Measurements from ENCODE around the gene UNC13A.

Gene UNC13A

GRCh38 chr19:17724655-17725054 is 36.5 kb upstream of the UNC13A start:
- H3K4me3 ChIP-seq (ENCODE audit: insufficient read depth, low read depth, low read length, poor library complexity, severe bottlenecking): no peak overlapping the region
- H3K4me1 ChIP-seq (ENCODE audit: control insufficient read depth, insufficient read depth, low read length, poor library complexity, severe bottlenecking): peaks cover 23% of the 10 kb centered on the region
- no peaks in the 10 kb centered on the region for H3K27me3 ChIP-seq (replicated peaks; ENCODE audit: control insufficient read depth, insufficient read depth, low read length, poor library complexity, severe bottlenecking)
- H3K36me3 ChIP-seq (ENCODE audit: control insufficient read depth, insufficient read depth, low read length): peaks cover 57% of the 10 kb centered on the region
- H3K27ac ChIP-seq (ENCODE audit: insufficient read depth, low read length, poor library complexity, severe bottlenecking): no peak overlapping the region
- H3K9me3 ChIP-seq (ENCODE audit: control insufficient read depth, low read length): no peaks in the 10 kb centered on the region
- no peak for DNase-seq

DNA sequence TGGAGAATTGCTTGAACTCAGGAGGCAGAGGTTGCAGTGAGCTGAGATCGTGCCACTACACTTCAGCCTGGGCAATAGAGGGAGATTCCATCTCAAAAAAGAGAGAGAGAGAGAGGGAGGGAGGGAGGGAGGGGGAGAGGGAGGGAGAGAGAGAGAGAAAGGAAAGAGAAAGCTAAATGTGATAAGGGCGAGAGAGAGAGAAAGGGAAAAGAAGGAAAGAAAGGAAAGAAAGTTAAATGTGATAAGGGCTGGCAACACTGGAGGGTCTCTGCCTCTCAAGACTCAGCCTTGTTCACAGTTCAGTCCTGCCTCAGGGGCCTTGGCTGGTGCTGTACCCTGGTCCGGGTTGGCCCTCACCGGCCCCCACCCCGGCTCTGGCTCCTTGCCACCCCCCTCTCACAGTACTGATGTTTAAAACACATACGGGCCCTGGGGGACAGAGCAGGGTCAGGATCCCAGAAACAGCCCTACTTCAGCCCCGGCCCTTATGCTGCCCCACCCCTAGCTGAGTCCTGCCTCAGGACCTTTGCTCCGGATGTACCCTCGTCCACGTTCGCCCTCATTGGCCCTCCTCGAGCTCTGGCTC is 34.6 kb upstream of the UNC13A start:
- Histone ChIP-seq H3K27ac (ENCODE audit: insufficient read depth, low read length, poor library complexity, severe bottlenecking) (no peak overlapping the region), H3K4me1 (ENCODE audit: control insufficient read depth, insufficient read depth, low read length, poor library complexity, severe bottlenecking) (peaks cover 27% of the 10 kb centered on the region), H3K36me3 (ENCODE audit: control insufficient read depth, insufficient read depth, low read length) (peaks cover 43% of the 10 kb centered on the region), H3K4me3 (ENCODE audit: insufficient read depth, low read depth, low read length, poor library complexity, severe bottlenecking) (no peak overlapping the region), H3K9me3 (ENCODE audit: control insufficient read depth, low read length) (no peaks in the 10 kb centered on the region), H3K27me3 (replicated peaks; ENCODE audit: control insufficient read depth, insufficient read depth, low read length, poor library complexity, severe bottlenecking) (no peaks in the 10 kb centered on the region)
- no peak for DNase-seq

DNA sequence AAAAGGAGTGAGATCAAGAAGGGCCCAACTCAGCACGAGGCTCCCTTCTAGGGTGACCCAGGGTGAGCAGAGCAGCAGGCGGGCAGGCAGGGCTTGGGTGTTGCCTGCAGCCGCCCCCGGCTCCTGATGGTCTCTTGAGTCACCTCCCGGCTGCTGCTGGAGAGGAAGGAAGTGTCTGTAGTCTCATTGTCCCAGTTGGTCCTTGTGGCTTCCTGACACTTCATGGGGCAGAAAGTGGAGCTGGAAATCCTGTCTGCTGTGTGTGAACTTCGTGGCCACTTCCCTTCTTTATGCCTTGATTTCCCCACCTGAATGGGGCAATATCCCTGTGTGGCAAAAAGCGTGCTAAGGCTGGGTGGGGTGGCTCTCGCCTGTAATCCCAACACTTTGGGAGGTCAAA is 33.7 kb upstream of the UNC13A start:
- Histone ChIP-seq H3K9me3 (ENCODE audit: control insufficient read depth, low read length) (no peaks in the 10 kb centered on the region), H3K4me1 (ENCODE audit: control insufficient read depth, insufficient read depth, low read length, poor library complexity, severe bottlenecking) (peaks cover 27% of the 10 kb centered on the region), H3K4me3 (ENCODE audit: insufficient read depth, low read depth, low read length, poor library complexity, severe bottlenecking) (no peak overlapping the region), H3K27me3 (replicated peaks; ENCODE audit: control insufficient read depth, insufficient read depth, low read length, poor library complexity, severe bottlenecking) (no peaks in the 10 kb centered on the region), H3K27ac (ENCODE audit: insufficient read depth, low read length, poor library complexity, severe bottlenecking) (no peak overlapping the region), H3K36me3 (ENCODE audit: control insufficient read depth, insufficient read depth, low read length) (peaks cover 34% of the 10 kb centered on the region)
- no peak for DNase-seq

GRCh38 chr19:17721111-17721628 is 33.0 kb upstream of the UNC13A start:
- Histone ChIP-seq H3K4me1 (ENCODE audit: control insufficient read depth, insufficient read depth, low read length, poor library complexity, severe bottlenecking) (peaks cover 27% of the 10 kb centered on the region), H3K9me3 (ENCODE audit: control insufficient read depth, low read length) (no peaks in the 10 kb centered on the region), H3K27me3 (replicated peaks; ENCODE audit: control insufficient read depth, insufficient read depth, low read length, poor library complexity, severe bottlenecking) (no peaks in the 10 kb centered on the region), H3K36me3 (ENCODE audit: control insufficient read depth, insufficient read depth, low read length) (peaks cover 27% of the 10 kb centered on the region), H3K4me3 (ENCODE audit: insufficient read depth, low read depth, low read length, poor library complexity, severe bottlenecking) (peak overlapping the region; percentile 82), H3K27ac (ENCODE audit: insufficient read depth, low read length, poor library complexity, severe bottlenecking) (no peak overlapping the region)
- DNase-seq: no peak

DNA sequence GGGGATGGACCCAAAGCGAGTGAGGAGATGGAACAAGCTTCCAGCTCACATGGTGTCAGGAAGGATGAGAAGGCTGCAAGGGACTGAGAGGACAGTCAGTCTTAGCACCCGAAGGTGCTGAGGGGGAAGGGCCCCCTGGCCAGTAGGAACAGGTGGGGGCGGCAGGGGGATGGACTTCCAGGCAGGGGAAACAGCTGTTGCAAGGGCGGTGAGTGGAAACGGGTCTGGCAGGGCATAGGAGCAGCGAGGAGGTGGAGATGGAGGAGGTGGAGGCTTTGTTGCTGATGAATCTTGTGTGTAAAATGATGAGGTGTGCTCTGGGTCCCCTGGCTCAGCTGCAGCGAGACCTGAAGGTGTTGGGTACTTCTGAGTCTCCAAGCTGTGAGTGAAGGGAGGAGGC is 32.3 kb upstream of the UNC13A start:
- peaks cover 27% of the 10 kb centered on the region for H3K4me1 ChIP-seq (ENCODE audit: control insufficient read depth, insufficient read depth, low read length, poor library complexity, severe bottlenecking)
- DNase-seq: no peak
- peak overlapping the region; percentile 20 for H3K27ac ChIP-seq (ENCODE audit: insufficient read depth, low read length, poor library complexity, severe bottlenecking)
- peaks cover 21% of the 10 kb centered on the region for H3K36me3 ChIP-seq (ENCODE audit: control insufficient read depth, insufficient read depth, low read length)
- H3K4me3 ChIP-seq (ENCODE audit: insufficient read depth, low read depth, low read length, poor library complexity, severe bottlenecking): peak overlapping the region; percentile 82
- no peaks in the 10 kb centered on the region for H3K9me3 ChIP-seq (ENCODE audit: control insufficient read depth, low read length)
- no peaks in the 10 kb centered on the region for H3K27me3 ChIP-seq (replicated peaks; ENCODE audit: control insufficient read depth, insufficient read depth, low read length, poor library complexity, severe bottlenecking)

DNA sequence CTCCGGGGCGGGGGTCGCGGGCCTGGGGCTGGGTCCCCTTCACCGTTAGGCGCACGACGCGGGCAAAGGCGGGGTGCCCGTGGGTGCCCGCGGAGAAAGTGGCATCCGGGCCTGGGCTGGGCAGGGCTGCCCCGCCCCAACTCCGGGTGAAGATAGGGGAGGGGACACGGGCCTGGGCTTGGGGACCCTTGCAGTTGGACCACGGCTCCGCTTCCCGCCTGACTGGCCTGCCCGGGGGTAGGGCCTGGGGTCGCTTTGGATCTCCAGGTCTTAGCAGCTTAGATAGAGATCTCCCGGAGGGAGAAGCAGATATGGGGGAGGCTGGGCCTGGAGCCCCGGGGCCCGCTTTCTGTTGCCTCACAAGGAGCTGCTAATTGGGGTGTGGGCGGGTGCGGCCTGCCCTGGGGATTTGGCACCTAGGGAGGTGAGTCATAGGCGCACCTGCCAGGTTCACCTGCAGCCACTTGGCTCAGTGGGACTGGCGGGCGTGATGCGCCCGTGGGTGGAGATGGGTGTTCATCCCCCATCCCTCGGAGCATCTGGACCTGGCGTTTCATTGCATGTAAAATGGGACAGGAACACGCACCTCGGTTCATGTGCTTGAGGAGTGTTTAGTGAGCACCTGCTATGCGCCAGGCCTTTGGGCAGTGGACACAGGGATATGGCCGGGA is 31.7 kb upstream of the UNC13A start:
- Histone ChIP-seq H3K27me3 (replicated peaks; ENCODE audit: control insufficient read depth, insufficient read depth, low read length, poor library complexity, severe bottlenecking) (no peaks in the 10 kb centered on the region), H3K9me3 (ENCODE audit: control insufficient read depth, low read length) (no peaks in the 10 kb centered on the region), H3K4me3 (ENCODE audit: insufficient read depth, low read depth, low read length, poor library complexity, severe bottlenecking) (peak overlapping the region; percentile 82), H3K27ac (ENCODE audit: insufficient read depth, low read length, poor library complexity, severe bottlenecking) (peak overlapping the region; percentile 50), H3K36me3 (ENCODE audit: control insufficient read depth, insufficient read depth, low read length) (peaks cover 16% of the 10 kb centered on the region), H3K4me1 (ENCODE audit: control insufficient read depth, insufficient read depth, low read length, poor library complexity, severe bottlenecking) (peaks cover 27% of the 10 kb centered on the region)
- peak in 1 of 3 donors; percentile 13 for DNase-seq

DNA sequence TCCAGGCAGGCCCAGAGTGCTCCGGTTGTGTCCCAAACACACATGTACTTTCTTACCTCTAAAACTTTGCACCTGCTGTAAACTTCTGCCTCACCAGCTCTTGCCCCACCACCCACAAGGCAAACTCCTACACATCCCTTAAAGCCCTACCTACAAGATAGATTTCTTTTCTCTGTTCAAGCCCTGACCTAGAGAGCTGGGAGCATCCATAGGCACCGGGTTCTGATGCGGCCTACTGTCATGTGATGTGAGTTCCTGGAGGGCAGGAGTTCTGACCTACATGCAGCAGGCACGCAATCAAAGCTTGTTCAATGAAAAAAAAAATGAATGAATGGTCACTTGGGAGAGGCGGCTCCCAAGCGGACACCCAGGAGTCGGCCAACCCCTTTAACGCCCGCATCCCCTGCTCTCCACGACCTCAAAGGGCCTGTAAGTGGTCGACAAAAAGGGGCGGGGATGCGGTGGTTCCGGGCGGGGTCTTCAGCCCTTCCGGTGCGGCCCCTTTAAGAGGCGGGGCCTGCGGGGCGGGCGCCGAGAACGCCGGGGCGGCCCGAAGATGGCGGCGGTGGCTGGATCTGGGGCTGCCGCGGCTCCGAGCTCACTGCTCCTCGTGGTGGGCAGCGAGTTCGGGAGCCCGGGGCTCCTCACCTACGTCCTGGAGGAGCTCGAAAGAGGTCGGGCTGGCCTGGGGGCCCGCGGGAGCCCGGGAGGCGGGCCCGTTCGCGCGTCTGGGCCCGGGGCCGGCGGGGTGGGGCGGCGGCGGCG is 31.0 kb upstream of the UNC13A start, which contains the start of gene MAP1S:
TSS of gene MAP1S (plus strand) at position 534 of the 765 bp plus-strand sequence. CDS start at position 557, 23 bp downstream.
- DNase-seq: peak; percentile 27 to 42 (median 32)
- H3K9me3 ChIP-seq (ENCODE audit: control insufficient read depth, low read length): no peaks in the 10 kb centered on the region
- peaks cover 27% of the 10 kb centered on the region for H3K4me1 ChIP-seq (ENCODE audit: control insufficient read depth, insufficient read depth, low read length, poor library complexity, severe bottlenecking)
- peaks cover 8% of the 10 kb centered on the region for H3K36me3 ChIP-seq (ENCODE audit: control insufficient read depth, insufficient read depth, low read length)
- H3K27me3 ChIP-seq (replicated peaks; ENCODE audit: control insufficient read depth, insufficient read depth, low read length, poor library complexity, severe bottlenecking): no peaks in the 10 kb centered on the region
- H3K27ac ChIP-seq (ENCODE audit: insufficient read depth, low read length, poor library complexity, severe bottlenecking): peak within 1 kb of the TSS; percentile 50
- H3K4me3 ChIP-seq (ENCODE audit: insufficient read depth, low read depth, low read length, poor library complexity, severe bottlenecking): peak within 1 kb of the TSS; percentile 82

GRCh38 chr19:17718550-17718946 is 30.4 kb upstream of the UNC13A start:
- no peak for DNase-seq
- Histone ChIP-seq H3K27ac (ENCODE audit: insufficient read depth, low read length, poor library complexity, severe bottlenecking) (no peak overlapping the region), H3K9me3 (ENCODE audit: control insufficient read depth, low read length) (no peaks in the 10 kb centered on the region), H3K4me1 (ENCODE audit: control insufficient read depth, insufficient read depth, low read length, poor library complexity, severe bottlenecking) (peaks cover 27% of the 10 kb centered on the region), H3K4me3 (ENCODE audit: insufficient read depth, low read depth, low read length, poor library complexity, severe bottlenecking) (no peak overlapping the region), H3K36me3 (ENCODE audit: control insufficient read depth, insufficient read depth, low read length) (peaks cover 4% of the 10 kb centered on the region), H3K27me3 (replicated peaks; ENCODE audit: control insufficient read depth, insufficient read depth, low read length, poor library complexity, severe bottlenecking) (no peaks in the 10 kb centered on the region)

- no peak overlapping the region for H3K27ac ChIP-seq (ENCODE audit: insufficient read depth, low read length, poor library complexity, severe bottlenecking)
- H3K36me3 ChIP-seq (ENCODE audit: control insufficient read depth, insufficient read depth, low read length): no peaks in the 10 kb centered on the region
- peaks cover 19% of the 10 kb centered on the region for H3K4me1 ChIP-seq (ENCODE audit: control insufficient read depth, insufficient read depth, low read length, poor library complexity, severe bottlenecking)
- H3K4me3 ChIP-seq (ENCODE audit: insufficient read depth, low read depth, low read length, poor library complexity, severe bottlenecking): no peak overlapping the region
- DNase-seq: no peak
- no peaks in the 10 kb centered on the region for H3K27me3 ChIP-seq (replicated peaks; ENCODE audit: control insufficient read depth, insufficient read depth, low read length, poor library complexity, severe bottlenecking)
- H3K9me3 ChIP-seq (ENCODE audit: control insufficient read depth, low read length): no peaks in the 10 kb centered on the region
These were observed 28.3 kb upstream of the UNC13A start for GRCh38 chr19:17716309-17716929.

Measured in effector memory CD4-positive, alpha-beta T cell (primary cell).